Panc1 (cell line): ENCODE results near the gene COL4A4. TPM values are rescaled to one million over a fixed set of nuclear protein-coding genes. Genes with fewer than 3 reads are reported as not detected.
A peak's percentile ranks its signal among the peaks of the same experiment; 100 is the strongest.

ENCODE experiments used
- ATAC-seq: fragments of 200-7000 bp; cut with Tn5 transposase; 2 replicates; pipeline ENCODE4 v1.9.1; 2020; ENCODE audit warnings: mild to moderate bottlenecking, moderate library complexity
- BruUV-seq: library from RNA; stranded (reverse); fragments of 400-500 nt; replicated peaks from 2 replicates; lab custom pipeline; 2021; lab: Mats Ljungman, UMichigan
- CTCF ChIA-PET: fragments of 300-600 bp; sonication (Branson Sonifier 250); formaldehyde crosslinking; loops from one replicate; lab custom pipeline; 2022; ENCODE audit warnings: antibody characterized with exemption; lab: Charles Lee
- POLR2A ChIA-PET: fragments of 300-600 bp; sonication (Branson Sonifier 250); formaldehyde crosslinking; loops from one replicate; lab custom pipeline; 2022; ENCODE audit warnings: antibody characterized with exemption; lab: Charles Lee
- DNase-seq: peaks from one replicate; pipeline ENCODE4 v3.0.0-alpha.2; 2010; ENCODE audit warnings: low read depth, low spot score
- H3K27ac ChIP-seq: 2 replicates; pipeline ENCODE4 v1.5.1; 2011; ENCODE audit warnings: mild to moderate bottlenecking, low read length, inconsistent platforms
- H3K27me3 ChIP-seq: fragments of 200-500 bp; sonication (Bioruptor generic); 2 replicates; pipeline ENCODE4 v1.6.0; 2014; ENCODE audit warnings: low read length, inconsistent platforms; ENCODE audit not compliant: control insufficient read depth, insufficient read depth
- H3K36me3 ChIP-seq: fragments of 200-500 bp; sonication (Bioruptor generic); 2 replicates; pipeline ENCODE4 v1.5.1; 2014; ENCODE audit warnings: inconsistent platforms, mild to moderate bottlenecking, low read length, moderate library complexity; ENCODE audit not compliant: control insufficient read depth, insufficient read depth
- H3K4me1 ChIP-seq: 2 replicates; pipeline ENCODE4 v1.5.1; 2011; ENCODE audit warnings: inconsistent platforms, mild to moderate bottlenecking, low read length, moderate library complexity; ENCODE audit not compliant: control insufficient read depth, insufficient read depth
- H3K4me3 ChIP-seq, 2 experiments: 2 replicates each; pipeline ENCODE4 v1.5.1; 2011 to 2012; ENCODE audit warnings: low read depth in 2 of 2, low read length in 2 of 2, mild to moderate bottlenecking in 2 of 2, inconsistent platforms in 1 of 2, moderate library complexity in 1 of 2
- H3K9me3 ChIP-seq: fragments of 200-500 bp; sonication (Bioruptor generic); 2 replicates; pipeline ENCODE4 v1.5.1; 2014; ENCODE audit warnings: low read depth, mild to moderate bottlenecking, inconsistent platforms, low read length, moderate library complexity; ENCODE audit not compliant: control insufficient read depth, insufficient read depth
- CTCF ChIP-seq: fragments of 450-650 bp; IDR thresholded peaks from 2 replicates; pipeline ENCODE4 v1.5.1; 2017; ENCODE audit warnings: mild to moderate bottlenecking
- POLR2AphosphoS5 ChIP-seq: IDR thresholded peaks from 2 replicates; pipeline ENCODE4 v1.6.1; 2012; ENCODE audit warnings: mild to moderate bottlenecking, low read depth, low read length, moderate library complexity
- REST ChIP-seq, 2 experiments: IDR thresholded peaks; 2 replicates each; pipeline ENCODE4 v1.6.1; 2011 to 2012; ENCODE audit warnings: low read depth in 2 of 2, control low read depth in 1 of 2, low read length in 1 of 2, mild to moderate bottlenecking in 1 of 2, moderate library complexity in 1 of 2; ENCODE audit not compliant: insufficient read depth in 1 of 2
- SIN3A ChIP-seq: IDR thresholded peaks from 2 replicates; pipeline ENCODE4 v1.6.1; 2012; ENCODE audit warnings: low read depth, mild to moderate bottlenecking, low read length, moderate library complexity, borderline replicate concordance; ENCODE audit not compliant: insufficient read depth
- TCF7L2 ChIP-seq: IDR thresholded peaks from 2 replicates; pipeline ENCODE4 v1.6.1; 2011; ENCODE audit warnings: mild to moderate bottlenecking, low read depth, low read length, inconsistent platforms
- in situ Hi-C: cut with HindIII; loops from 2 replicates; pipeline ENCODE4 v1.10.0; 2016; ENCODE audit warnings: low sequenced_read_pairs, low pct_unique_long_range_greater_than_20kb
- intact Hi-C: fragments of 100-400 bp; cut with micrococcal nuclease; formaldehyde crosslinking; loops from one replicate; pipeline ENCODE4 v1.10.0; 2022; ENCODE audit not compliant: unreplicated experiment
- total RNA-seq: library from RNA; stranded (reverse); gene quantifications from one replicate; pipeline ENCODE4 v1.2.1, GENCODE V29; 2021; ENCODE audit not compliant: unreplicated experiment

The COL4A4 gene
- total RNA-seq, 1 experiment from 2014 or later = 0.13 TPM

DNA sequence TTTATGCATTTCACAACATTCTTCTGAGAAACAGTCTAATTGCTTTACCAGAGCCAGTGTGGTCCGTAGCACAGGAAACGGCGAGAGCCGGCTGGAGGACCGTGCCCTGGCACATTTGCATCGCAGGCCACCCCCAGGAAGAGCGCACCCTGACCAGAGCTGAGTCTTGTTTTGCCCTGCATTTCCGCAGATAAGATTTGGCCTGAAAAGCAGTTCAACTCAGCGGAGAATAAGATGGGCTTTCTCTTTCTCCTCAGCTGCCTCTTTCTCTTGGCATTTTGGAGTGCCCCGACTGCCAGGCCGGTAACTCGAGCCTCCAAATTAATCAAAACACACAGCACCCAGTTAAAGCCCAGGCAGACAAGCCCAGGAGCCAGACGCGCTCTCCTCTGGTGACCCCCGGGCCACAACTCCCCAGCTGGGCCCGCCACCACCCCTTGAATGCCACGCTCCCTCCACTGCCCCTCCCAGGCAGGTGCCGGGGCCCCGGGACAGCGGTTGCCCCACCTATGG is 464 bp downstream of the COL4A4 start:
- H3K4me3 ChIP-seq = peak overlapping the region; percentile 31 to 42
- intact Hi-C loops (no loop called here), in situ Hi-C loops (no loop called here)
- H3K36me3 ChIP-seq = no peaks in the 10 kb centered on the region; the same call in 1 of the 2 replicates
- ATAC-seq (peak; percentile 53; the same call in 1 of the 2 replicates), DNase-seq (no peak)
- peaks cover 44% of the 10 kb centered on the region for H3K27me3 ChIP-seq
- ChIA-PET POLR2A (no interaction called here), CTCF (no interaction called here)
- no peak overlapping the region for H3K27ac ChIP-seq
- no peaks in the 10 kb centered on the region for H3K9me3 ChIP-seq
- BruUV-seq = no TSS peak
- TF ChIP-seq TCF7L2 (no peak), REST (IDR thresholded peaks at IDR 0.05; ENCODE audit: insufficient read depth in 1 of 2, low read depth in 2 of 2, low read length in 1 of 2) (no peak), POLR2AphosphoS5 (no peak), SIN3A (no peak), CTCF (no peak)
- peaks cover 4% of the 10 kb centered on the region; the same call in 1 of the 2 replicates for H3K4me1 ChIP-seq

DNA sequence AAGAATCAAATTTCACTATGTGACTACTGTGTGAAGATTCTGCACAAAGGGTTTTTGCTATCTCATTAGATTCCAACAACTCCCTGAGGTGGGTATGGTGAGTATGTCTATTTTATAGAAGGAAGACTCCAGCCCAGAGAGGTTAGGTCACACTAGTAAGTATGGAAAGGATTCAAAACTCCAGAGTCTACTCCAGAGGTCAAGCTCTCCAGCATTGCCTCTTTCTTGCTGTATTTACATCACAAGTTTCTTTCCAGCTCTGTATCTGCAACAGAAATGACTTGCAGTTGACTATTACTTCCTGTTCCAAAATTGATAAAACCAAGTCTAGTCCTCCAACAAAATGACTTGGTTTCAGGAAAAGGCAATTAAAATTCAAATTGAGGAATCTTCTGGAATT is 2.1 kb downstream of the COL4A4 start:
- no peaks in the 10 kb centered on the region; the same call in 1 of the 2 replicates for H3K36me3 ChIP-seq
- ChIA-PET CTCF (no interaction called here), POLR2A (no interaction called here)
- no peak overlapping the region for H3K27ac ChIP-seq
- peaks cover 37% of the 10 kb centered on the region for H3K27me3 ChIP-seq
- ATAC-seq (no peak), DNase-seq (no peak)
- peaks cover 4% of the 10 kb centered on the region; the same call in 1 of the 2 replicates for H3K4me1 ChIP-seq
- no TSS peak for BruUV-seq
- TF ChIP-seq REST (IDR thresholded peaks at IDR 0.05; ENCODE audit: insufficient read depth in 1 of 2, low read depth in 2 of 2, low read length in 1 of 2) (no peak), POLR2AphosphoS5 (no peak), SIN3A (no peak), CTCF (no peak), TCF7L2 (no peak)
- H3K4me3 ChIP-seq = no peak overlapping the region
- no peaks in the 10 kb centered on the region for H3K9me3 ChIP-seq
- in situ Hi-C loops (no loop called here), intact Hi-C loops (no loop called here)
